Measurements from ENCODE around the gene SPRYD3.
"Not testable (repeated sequence)": the region's sequence is repeated elsewhere in the genome, so short reads cannot be mapped to it uniquely, and the experiment has no call there.

SPRYD3 gene

GRCh38 chr12:53101931-53102781 lies 23.0 kb upstream of the SPRYD3 start:
- no peak for DNase-seq (ENCODE audit: low read depth in 3 of 3)

GRCh38 chr12:53101266-53101665 lies 22.1 kb upstream of the SPRYD3 start:
- DNase-seq (ENCODE audit: low read depth in 3 of 3): no peak

- no peak for DNase-seq (ENCODE audit: low read depth in 3 of 3)
Observed at GRCh38 chr12:53100466-53101151, 21.4 kb upstream of the SPRYD3 start.

GRCh38 chr12:53099071-53099882 lies 20.1 kb upstream of the SPRYD3 start:
- DNase-seq (ENCODE audit: low read depth in 3 of 3): peak; percentile 76 to 78 (median 76)

GRCh38 chr12:53098354-53098981 lies 19.3 kb upstream of the SPRYD3 start:
- no peak for DNase-seq (ENCODE audit: low read depth in 3 of 3)

GRCh38 chr12:53097564-53098353 lies 18.6 kb upstream of the SPRYD3 start, which contains the start of gene IGFBP6:
IGFBP6 (plus strand) TSS chr12:53097667; CDS start chr12:53097718, 51 bp downstream.
- peak in 2 of 3 experiments; percentile 22 to 36 for DNase-seq (ENCODE audit: low read depth in 3 of 3)

GRCh38 chr12:53097207-53097563 lies 18.0 kb upstream of the SPRYD3 start:
- no peak for DNase-seq (ENCODE audit: low read depth in 3 of 3)

- DNase-seq (ENCODE audit: low read depth in 3 of 3): no peak
Observed at GRCh38 chr12:53096759-53097158, 17.6 kb upstream of the SPRYD3 start.

- DNase-seq (ENCODE audit: low read depth in 3 of 3): no peak
Observed at GRCh38 chr12:53096089-53096741, 17.0 kb upstream of the SPRYD3 start.

- DNase-seq (ENCODE audit: low read depth in 3 of 3): not testable (repeated sequence)
Observed at GRCh38 chr12:53095596-53095895, 16.4 kb upstream of the SPRYD3 start.

GRCh38 chr12:53094796-53095595 lies 15.8 kb upstream of the SPRYD3 start:
- DNase-seq (ENCODE audit: low read depth in 3 of 3): not testable (repeated sequence)

- DNase-seq (ENCODE audit: low read depth in 3 of 3): no peak
Observed at GRCh38 chr12:53094394-53094787, 15.2 kb upstream of the SPRYD3 start.

GRCh38 chr12:53093777-53094393 lies 14.7 kb upstream of the SPRYD3 start:
- DNase-seq (ENCODE audit: low read depth in 3 of 3): no peak

GRCh38 chr12:53091756-53092155 lies 12.6 kb upstream of the SPRYD3 start:
- no peak for DNase-seq (ENCODE audit: low read depth in 3 of 3)

GRCh38 chr12:53090554-53090953 lies 11.4 kb upstream of the SPRYD3 start:
- no peak for DNase-seq (ENCODE audit: low read depth in 3 of 3)

- no peak for DNase-seq (ENCODE audit: low read depth in 3 of 3)
Observed at GRCh38 chr12:53090105-53090504, 10.9 kb upstream of the SPRYD3 start.

GRCh38 chr12:53086361-53086760 lies 7.2 kb upstream of the SPRYD3 start:
- no peak for DNase-seq (ENCODE audit: low read depth in 3 of 3)

- DNase-seq (ENCODE audit: low read depth in 3 of 3): no peak
Observed at GRCh38 chr12:53082637-53083175, 3.5 kb upstream of the SPRYD3 start.

All from stimulated activated CD4-positive, alpha-beta T cell treated with anti-CD3 and anti-CD28 coated beads, TNF-alpha, amount 100 ng/mL, for 4 hours (primary cell).